Keratinocyte (primary cell): Measurements from ENCODE around the gene GDPD4. TPM values are rescaled to one million over a fixed set of nuclear protein-coding genes. Genes with fewer than 3 reads are reported as not detected.

Experiments
- DNase-seq: peaks from one replicate; pipeline ENCODE4 v3.0.0-alpha.2; 2011; ENCODE audit warnings: low read depth, missing footprints, low spot score
- FAIRE-seq: peaks from 2 replicates; lab custom pipeline; 2011; peaks lifted over from hg19 to GRCh38; lab: Jason Lieb, UNC
- H2AFZ ChIP-seq: 2 replicates; pipeline ENCODE4 v1.6.0; 2012; ENCODE audit warnings: low read length, control low read depth, inconsistent platforms; ENCODE audit not compliant: control insufficient read depth
- H3K27ac ChIP-seq: 2 replicates; pipeline ENCODE4 v1.5.1; 2011; ENCODE audit warnings: low read length; ENCODE audit not compliant: control insufficient read depth, insufficient read depth
- H3K27me3 ChIP-seq: 3 replicates; pipeline ENCODE4 v1.6.0; 2011; ENCODE audit warnings: low read length; ENCODE audit not compliant: control insufficient read depth, insufficient read depth; ENCODE audit errors: extremely low read depth
- H3K36me3 ChIP-seq, 2 experiments: 2 replicates in 1 of 2; 3 replicates in 1 of 2; pipeline ENCODE4 v1.5.1; 2011; ENCODE audit warnings: low read length in 2 of 2, mild to moderate bottlenecking in 1 of 2; ENCODE audit not compliant: control insufficient read depth in 2 of 2, insufficient read depth in 2 of 2; ENCODE audit errors: extremely low read depth in 1 of 2
- H3K4me1 ChIP-seq: 3 replicates; pipeline ENCODE4 v1.5.1; 2011; ENCODE audit warnings: low read length; ENCODE audit not compliant: control insufficient read depth, insufficient read depth; ENCODE audit errors: extremely low read depth
- H3K4me2 ChIP-seq: 3 replicates; pipeline ENCODE4 v1.6.0; 2011; ENCODE audit warnings: low read depth, low read length; ENCODE audit not compliant: control insufficient read depth, insufficient read depth; ENCODE audit errors: extremely low read depth
- H3K4me3 ChIP-seq, 3 experiments: fragments of 200-600 bp in 1 of 3; sonication (generic) in 1 of 3; 2 replicates in 2 of 3; 3 replicates in 1 of 3; pipeline ENCODE4 v1.5.1; 2011 to 2016; ENCODE audit warnings: low read length in 3 of 3, mild to moderate bottlenecking in 3 of 3, control low read depth in 2 of 3, inconsistent platforms in 1 of 3, low read depth in 1 of 3, mixed read lengths in 1 of 3, mixed run types in 1 of 3, moderate library complexity in 1 of 3; ENCODE audit not compliant: control insufficient read depth in 2 of 3, insufficient read depth in 2 of 3; ENCODE audit errors: extremely low read depth in 1 of 3
- H3K79me2 ChIP-seq: 2 replicates; pipeline ENCODE4 v1.6.0; 2012; ENCODE audit warnings: low read length; ENCODE audit not compliant: control insufficient read depth, insufficient read depth
- H3K9ac ChIP-seq: 3 replicates; pipeline ENCODE4 v1.6.0; 2011; ENCODE audit warnings: low read length; ENCODE audit not compliant: control insufficient read depth, insufficient read depth; ENCODE audit errors: extremely low read depth
- H3K9me1 ChIP-seq: 3 replicates; pipeline ENCODE4 v1.6.0; 2011; ENCODE audit warnings: low read length; ENCODE audit not compliant: control insufficient read depth, insufficient read depth; ENCODE audit errors: extremely low read depth
- H3K9me3 ChIP-seq: 2 replicates; pipeline ENCODE4 v1.5.1; 2012; ENCODE audit warnings: low read depth, low read length; ENCODE audit not compliant: control insufficient read depth
- H4K20me1 ChIP-seq: 3 replicates; pipeline ENCODE4 v1.6.0; 2011; ENCODE audit warnings: low read length; ENCODE audit not compliant: control insufficient read depth, insufficient read depth; ENCODE audit errors: extremely low read depth
- EZH2 ChIP-seq: IDR thresholded peaks from one replicate; pipeline ENCODE4 v1.6.1; 2012; ENCODE audit warnings: inconsistent platforms, mild to moderate bottlenecking, low read length, moderate library complexity
- dilution Hi-C: fragments of 300-500 bp; cut with MboI; formaldehyde crosslinking; loops from one replicate; pipeline ENCODE4 v1.7.0; 2020; ENCODE audit warnings: low sequenced_read_pairs; ENCODE audit not compliant: extremely low pct_ligation_motif_present
- polyA plus RNA-seq, 5 experiments: library from polyadenylated mRNA; depleted of rRNA in 3 of 5; stranded (reverse) in 3 of 5; stranded (forward) in 1 of 5; unstranded in 1 of 5; fragments of >200 nt; gene quantifications; 1 replicate in 1 of 5; 2 replicates in 3 of 5; 3 replicates in 1 of 5; pipeline versions ENCODE4 v1.2.1 to v1.2.3, GENCODE V29; 2011 to 2012; ENCODE audit warnings: missing spikeins in 2 of 5, low read depth in 1 of 5, low replicate concordance in 1 of 5
- TF ChIP-seq, protein P1 (sequence below), 3 experiments: IDR thresholded peaks in 1 of 3; conservative IDR thresholded peaks in 1 of 3; optimal IDR thresholded peaks in 1 of 3; 2 replicates in 2 of 3; 3 replicates in 1 of 3; pipeline versions ENCODE3 to v1.5.1; 2011; ENCODE audit warnings: low read length in 3 of 3, mild to moderate bottlenecking in 3 of 3, moderate library complexity in 2 of 3, control low read depth in 1 of 3, inconsistent platforms in 1 of 3; ENCODE audit not compliant: insufficient read depth in 2 of 3; ENCODE audit errors: extremely low read depth in 1 of 3

GDPD4 gene
- polyA plus RNA-seq, 1 donor (not counting 4 experiments of a cell fraction or from before 2014, with no cell fraction given): not detected

DNA sequence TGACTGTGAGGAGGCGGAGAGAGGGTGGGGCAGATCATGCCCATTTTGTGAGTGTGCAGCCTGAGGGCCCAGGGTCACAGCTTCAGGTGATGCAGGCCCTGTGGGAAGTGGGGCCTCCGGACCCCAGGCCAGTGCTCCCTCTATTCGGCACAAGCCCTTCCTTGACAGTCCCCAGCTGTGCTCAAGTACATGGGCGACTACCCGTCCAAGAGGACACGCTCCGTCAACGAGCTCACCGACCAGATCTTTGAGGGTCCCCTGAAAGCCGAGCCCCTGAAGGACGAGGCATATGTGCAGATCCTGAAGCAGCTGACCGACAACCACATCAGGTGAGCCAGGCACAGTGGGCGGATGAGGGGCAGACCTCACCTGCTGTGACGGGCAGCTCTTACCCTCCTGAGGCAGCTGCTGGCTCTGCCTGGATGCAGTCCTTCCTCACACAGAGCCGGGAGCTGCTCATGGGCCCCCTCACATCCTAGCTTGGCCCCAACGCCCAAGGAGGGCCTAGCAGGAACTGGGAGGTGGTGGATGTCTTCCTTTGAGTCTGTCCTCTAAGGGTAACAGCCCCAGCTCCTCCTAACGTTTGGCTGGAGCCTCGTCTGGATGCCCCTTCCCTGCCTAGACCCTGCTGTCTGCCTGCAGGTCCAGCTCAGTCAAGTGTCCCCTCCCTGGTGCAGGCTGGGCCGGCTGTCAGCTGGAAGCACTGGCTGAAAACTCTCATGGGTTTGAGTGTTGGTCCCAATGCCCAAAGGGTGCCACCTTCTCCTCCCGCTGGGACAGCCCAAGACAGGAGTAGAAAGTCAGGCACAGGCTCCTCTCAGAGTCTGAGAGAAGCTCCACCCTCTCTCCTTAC, 97.4 kb downstream of the GDPD4 start:
- Histone ChIP-seq H3K79me2 (no peaks in the 10 kb centered on the region), H3K36me3 (no peaks in the 10 kb centered on the region), H3K4me2 (no peak overlapping the region), H2AFZ (no peak overlapping the region), H3K9me3 (no peaks in the 10 kb centered on the region), H3K27ac (no peak overlapping the region), H3K9ac (no peak overlapping the region), H3K4me1 (no peaks in the 10 kb centered on the region), H4K20me1 (no peaks in the 10 kb centered on the region), H3K4me3 (no peak overlapping the region), H3K27me3 (no peaks in the 10 kb centered on the region), H3K9me1 (no peaks in the 10 kb centered on the region)
- no peak for DNase-seq
- TF ChIP-seq, protein P1, sequence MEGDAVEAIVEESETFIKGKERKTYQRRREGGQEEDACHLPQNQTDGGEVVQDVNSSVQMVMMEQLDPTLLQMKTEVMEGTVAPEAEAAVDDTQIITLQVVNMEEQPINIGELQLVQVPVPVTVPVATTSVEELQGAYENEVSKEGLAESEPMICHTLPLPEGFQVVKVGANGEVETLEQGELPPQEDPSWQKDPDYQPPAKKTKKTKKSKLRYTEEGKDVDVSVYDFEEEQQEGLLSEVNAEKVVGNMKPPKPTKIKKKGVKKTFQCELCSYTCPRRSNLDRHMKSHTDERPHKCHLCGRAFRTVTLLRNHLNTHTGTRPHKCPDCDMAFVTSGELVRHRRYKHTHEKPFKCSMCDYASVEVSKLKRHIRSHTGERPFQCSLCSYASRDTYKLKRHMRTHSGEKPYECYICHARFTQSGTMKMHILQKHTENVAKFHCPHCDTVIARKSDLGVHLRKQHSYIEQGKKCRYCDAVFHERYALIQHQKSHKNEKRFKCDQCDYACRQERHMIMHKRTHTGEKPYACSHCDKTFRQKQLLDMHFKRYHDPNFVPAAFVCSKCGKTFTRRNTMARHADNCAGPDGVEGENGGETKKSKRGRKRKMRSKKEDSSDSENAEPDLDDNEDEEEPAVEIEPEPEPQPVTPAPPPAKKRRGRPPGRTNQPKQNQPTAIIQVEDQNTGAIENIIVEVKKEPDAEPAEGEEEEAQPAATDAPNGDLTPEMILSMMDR (optimal IDR thresholded peaks at IDR 0.05 in 1 of 3, IDR thresholded peaks at IDR 0.05 in 1 of 3, conservative IDR thresholded peaks at IDR 0.05 in 1 of 3; ENCODE audit: extremely low read depth in 1 of 3, insufficient read depth in 2 of 3, low read length in 3 of 3): no peak
- no peak for TF ChIP-seq EZH2
- dilution Hi-C loops: no loop called here
- no peak for FAIRE-seq

GRCh38 chr11:77202941-77203900, 98.3 kb downstream of the GDPD4 start:
- dilution Hi-C loops: no loop called here
- Histone ChIP-seq H4K20me1 (no peaks in the 10 kb centered on the region), H3K79me2 (no peaks in the 10 kb centered on the region), H3K4me1 (no peaks in the 10 kb centered on the region), H3K4me3 (no peak overlapping the region), H2AFZ (no peak overlapping the region), H3K27me3 (no peaks in the 10 kb centered on the region), H3K9me1 (no peaks in the 10 kb centered on the region), H3K27ac (no peak overlapping the region), H3K36me3 (no peaks in the 10 kb centered on the region), H3K9me3 (no peaks in the 10 kb centered on the region), H3K9ac (no peak overlapping the region), H3K4me2 (no peak overlapping the region)
- DNase-seq (no peak), FAIRE-seq (no peak)
- TF ChIP-seq, protein P1 (optimal IDR thresholded peaks at IDR 0.05 in 1 of 3, IDR thresholded peaks at IDR 0.05 in 1 of 3, conservative IDR thresholded peaks at IDR 0.05 in 1 of 3; ENCODE audit: extremely low read depth in 1 of 3, insufficient read depth in 2 of 3, low read length in 3 of 3): no peak
- no peak for TF ChIP-seq EZH2
